Uterus (tissue), 4 donors: ENCODE results near the gene NT5DC3. TPM values are rescaled to one million over a fixed set of nuclear protein-coding genes. Genes with fewer than 3 reads are reported as not detected.

Experiments
- DNase-seq, 2 donors: peaks; one replicate each; pipeline ENCODE4 v3.0.0-alpha.2; 2019 to 2020
- H3K27ac ChIP-seq, 2 donors: fragments of 200-600 bp; sonication (generic); 1 replicate in 1 of 2; 2 replicates in 1 of 2; pipeline ENCODE4 v1.5.1; 2016 to 2018
- H3K27me3 ChIP-seq, 2 donors: fragments of 200-600 bp; sonication (generic); one replicate each; pipeline ENCODE4 v1.5.1; 2018 to 2019; ENCODE audit warnings: control low read depth in 1 of 2
- H3K36me3 ChIP-seq, 2 donors: fragments of 200-600 bp; sonication (generic); one replicate each; pipeline ENCODE4 v1.5.1; 2019; ENCODE audit warnings: control low read depth in 1 of 2
- H3K4me1 ChIP-seq, 2 donors: fragments of 200-600 bp; sonication (generic); one replicate each; pipeline ENCODE4 v1.5.1; 2018 to 2019; ENCODE audit warnings: control low read depth in 1 of 2
- H3K4me3 ChIP-seq, 2 donors: fragments of 200-600 bp; sonication (generic); 1 replicate in 1 of 2; 2 replicates in 1 of 2; pipeline ENCODE4 v1.5.1; 2018 to 2019; ENCODE audit warnings: mild to moderate bottlenecking in 1 of 2
- H3K9me3 ChIP-seq, 2 donors: fragments of 200-600 bp; sonication (generic); one replicate each; pipeline ENCODE4 v1.5.1; 2019; ENCODE audit warnings: control low read depth in 1 of 2
- POLR2A ChIP-seq, 2 donors: fragments of 450-650 bp; IDR thresholded peaks; one replicate each; pipeline ENCODE4 v1.6.1; 2016; ENCODE audit warnings: antibody characterized with exemption in 2 of 2, mild to moderate bottlenecking in 1 of 2, moderate library complexity in 1 of 2
- intact Hi-C: fragments of 100-400 bp; cut with DNase I; formaldehyde crosslinking; loops from one replicate; pipeline ENCODE4 v1.15.1; 2023; ENCODE audit warnings: low total_unique reads
- total RNA-seq, 4 donors: library from RNA; depleted of rRNA in 3 of 4; stranded (reverse); fragments of >200 nt in 3 of 4; gene quantifications; one replicate each; pipeline versions ENCODE4 v1.1.0 to v1.2.4, GENCODE V29; 2014 to 2023
- TF ChIP-seq, protein P1 (sequence below), 4 experiments: fragments of 200-600 bp in 2 of 4; fragments of 450-650 bp in 2 of 4; sonication (generic) in 2 of 4; IDR thresholded peaks; one replicate each; pipeline ENCODE4 v1.5.1; 2016 to 2019; ENCODE audit warnings: antibody characterized with exemption in 4 of 4, mild to moderate bottlenecking in 2 of 4, moderate library complexity in 1 of 4
- donor health status: DM: yes; HTN: yes; CAD: no.

The NT5DC3 gene
- total RNA-seq, 4 donors from 2014 or later: 5.6 to 60.9 (median 15.9) TPM

DNA sequence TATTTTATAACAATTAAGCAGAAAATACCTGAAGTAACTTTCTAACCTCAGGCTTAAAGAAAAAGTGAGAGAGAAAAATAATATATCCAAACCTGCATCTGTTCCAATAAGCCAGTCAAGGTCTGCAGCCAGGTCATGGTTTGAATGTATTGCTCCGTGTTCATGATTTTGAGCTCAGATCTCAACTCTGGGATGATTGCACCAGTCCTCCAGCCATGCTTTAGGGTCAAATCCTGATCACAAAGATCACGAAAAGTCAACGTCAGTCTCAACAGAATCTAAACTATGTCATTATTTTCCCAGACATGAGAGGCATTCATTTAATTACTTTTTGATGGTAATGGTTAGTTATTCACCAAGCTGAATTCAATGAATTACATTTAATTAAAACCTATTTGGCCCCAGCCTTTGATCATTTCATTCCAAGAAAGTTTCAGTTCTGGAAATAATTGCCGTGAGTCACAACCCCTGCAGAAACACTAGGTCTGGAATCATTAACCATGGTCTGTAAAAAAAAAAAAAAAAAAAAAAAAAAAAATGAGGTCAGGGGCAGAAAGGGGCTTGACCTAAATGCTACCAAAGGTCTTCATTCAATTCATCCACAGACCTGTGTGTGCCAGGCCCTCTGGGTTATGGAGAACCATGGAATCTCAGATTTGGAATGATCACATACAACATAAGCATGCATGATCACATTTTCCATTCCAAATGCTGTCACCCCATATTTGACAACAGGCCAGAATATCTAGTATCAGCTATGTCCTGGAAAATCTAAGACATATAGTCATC is 55.6 kb downstream of the NT5DC3 start:
- TF ChIP-seq, protein P1, sequence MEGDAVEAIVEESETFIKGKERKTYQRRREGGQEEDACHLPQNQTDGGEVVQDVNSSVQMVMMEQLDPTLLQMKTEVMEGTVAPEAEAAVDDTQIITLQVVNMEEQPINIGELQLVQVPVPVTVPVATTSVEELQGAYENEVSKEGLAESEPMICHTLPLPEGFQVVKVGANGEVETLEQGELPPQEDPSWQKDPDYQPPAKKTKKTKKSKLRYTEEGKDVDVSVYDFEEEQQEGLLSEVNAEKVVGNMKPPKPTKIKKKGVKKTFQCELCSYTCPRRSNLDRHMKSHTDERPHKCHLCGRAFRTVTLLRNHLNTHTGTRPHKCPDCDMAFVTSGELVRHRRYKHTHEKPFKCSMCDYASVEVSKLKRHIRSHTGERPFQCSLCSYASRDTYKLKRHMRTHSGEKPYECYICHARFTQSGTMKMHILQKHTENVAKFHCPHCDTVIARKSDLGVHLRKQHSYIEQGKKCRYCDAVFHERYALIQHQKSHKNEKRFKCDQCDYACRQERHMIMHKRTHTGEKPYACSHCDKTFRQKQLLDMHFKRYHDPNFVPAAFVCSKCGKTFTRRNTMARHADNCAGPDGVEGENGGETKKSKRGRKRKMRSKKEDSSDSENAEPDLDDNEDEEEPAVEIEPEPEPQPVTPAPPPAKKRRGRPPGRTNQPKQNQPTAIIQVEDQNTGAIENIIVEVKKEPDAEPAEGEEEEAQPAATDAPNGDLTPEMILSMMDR (IDR thresholded peaks at IDR 0.05): no peak
- TF ChIP-seq POLR2A (IDR thresholded peaks at IDR 0.05): no peak
- no peak overlapping the region for H3K4me3 ChIP-seq
- no peaks in the 10 kb centered on the region for H3K27me3 ChIP-seq
- intact Hi-C loops: no loop called here
- no peaks in the 10 kb centered on the region for H3K4me1 ChIP-seq
- no peak overlapping the region for H3K27ac ChIP-seq
- H3K36me3 ChIP-seq: no peaks in the 10 kb centered on the region
- no peak for DNase-seq
- H3K9me3 ChIP-seq: no peaks in the 10 kb centered on the region

DNA sequence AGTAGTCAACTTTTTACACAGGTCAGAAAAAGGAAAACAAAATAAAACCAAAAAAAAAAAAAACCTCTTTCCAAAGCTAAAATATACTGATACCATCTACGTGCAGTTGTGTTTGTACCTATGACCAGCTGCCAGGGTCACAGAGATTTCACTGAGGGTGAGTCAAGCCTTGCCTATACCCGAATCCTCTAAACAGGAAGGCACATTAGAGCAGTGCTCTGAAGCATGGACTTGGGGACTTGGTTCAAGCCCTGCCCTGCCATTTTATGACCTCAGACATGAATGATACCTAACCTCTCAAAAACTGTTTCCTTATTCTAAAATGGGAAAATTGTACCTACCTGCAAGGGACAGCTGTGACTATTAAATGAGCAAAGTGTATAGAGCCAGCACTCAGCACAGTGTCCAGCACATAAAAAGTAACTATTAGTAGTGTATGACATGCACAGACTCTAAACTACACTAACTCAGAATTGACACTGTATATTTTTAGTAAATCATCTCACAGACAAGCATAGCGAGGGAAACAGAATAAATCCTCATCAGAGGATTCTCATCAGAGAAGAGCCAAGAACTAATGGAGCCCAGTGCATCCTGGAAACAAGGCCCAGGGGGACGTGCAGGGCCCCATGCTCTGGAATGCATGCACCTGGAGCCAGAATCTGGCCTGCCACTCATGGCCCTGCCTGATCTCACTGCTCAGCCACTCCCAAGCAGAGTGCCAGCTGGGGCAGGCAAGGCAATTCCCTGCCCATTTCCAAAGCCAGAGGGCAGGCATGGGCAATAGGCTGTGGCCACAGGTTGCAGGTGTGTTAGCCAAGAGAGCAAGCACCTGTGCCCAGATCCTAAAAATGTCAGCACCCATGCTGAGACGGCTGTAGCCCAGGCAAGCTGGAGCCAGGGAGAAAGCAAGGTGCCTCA is 57.0 kb downstream of the NT5DC3 start:
- H3K27ac ChIP-seq: no peak overlapping the region

DNA sequence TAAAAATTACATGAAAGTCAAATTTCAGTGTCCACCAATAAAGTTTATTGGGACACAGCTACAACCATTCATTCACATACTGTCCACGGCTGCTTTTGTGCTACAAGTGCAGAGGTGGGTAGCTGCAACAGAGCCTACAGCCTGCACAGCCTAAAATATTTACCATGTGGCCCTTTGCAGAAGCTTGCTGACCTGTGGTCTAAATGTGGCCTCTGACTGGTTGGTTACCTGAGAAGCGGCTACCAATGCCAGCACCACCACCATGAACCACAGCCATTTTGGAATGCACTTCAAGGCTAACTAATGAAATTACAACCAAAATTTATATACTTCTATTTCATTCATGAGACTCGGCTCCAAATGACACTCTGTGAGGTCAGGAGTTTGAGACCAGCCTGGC is 58.6 kb downstream of the NT5DC3 start:
- Histone ChIP-seq H3K4me3 (no peak overlapping the region), H3K36me3 (no peaks in the 10 kb centered on the region), H3K27me3 (no peaks in the 10 kb centered on the region), H3K9me3 (no peaks in the 10 kb centered on the region), H3K27ac (no peak overlapping the region), H3K4me1 (no peaks in the 10 kb centered on the region)
- intact Hi-C loops: no loop called here
- TF ChIP-seq, protein P1 (IDR thresholded peaks at IDR 0.05): no peak
- TF ChIP-seq POLR2A (IDR thresholded peaks at IDR 0.05): no peak
- DNase-seq: no peak

More for the DNA sequence above, 57.0 kb downstream of the NT5DC3 start:
- Histone ChIP-seq H3K9me3 (no peaks in the 10 kb centered on the region), H3K36me3 (no peaks in the 10 kb centered on the region), H3K27me3 (no peaks in the 10 kb centered on the region), H3K4me3 (no peak overlapping the region), H3K4me1 (no peaks in the 10 kb centered on the region)
- intact Hi-C loops: no loop called here
- TF ChIP-seq, protein P1 (IDR thresholded peaks at IDR 0.05): no peak
- no peak for TF ChIP-seq POLR2A (IDR thresholded peaks at IDR 0.05)
- DNase-seq: no peak

DNA sequence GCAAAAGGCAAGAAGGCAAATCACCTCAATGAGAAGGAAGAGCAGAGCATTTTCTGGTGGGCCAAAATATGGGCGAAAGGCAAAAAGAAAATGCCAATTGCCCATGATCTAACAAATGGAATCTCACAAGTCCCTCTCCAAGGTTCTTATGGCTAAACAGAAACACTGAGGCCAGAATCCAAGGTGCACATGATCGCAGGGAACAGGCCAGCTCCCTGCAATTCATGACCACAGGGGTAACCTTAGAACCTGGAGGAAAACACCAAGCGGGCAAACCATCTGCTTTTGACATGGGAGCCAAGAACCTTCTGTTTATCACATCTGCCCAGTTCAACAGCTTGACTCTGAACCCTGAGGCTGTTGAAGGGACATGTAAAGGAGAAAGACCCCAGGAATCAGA is 60.0 kb downstream of the NT5DC3 start:
- no peak for DNase-seq
- Histone ChIP-seq H3K4me1 (no peaks in the 10 kb centered on the region), H3K27ac (no peak overlapping the region), H3K36me3 (no peaks in the 10 kb centered on the region), H3K9me3 (no peaks in the 10 kb centered on the region), H3K4me3 (no peak overlapping the region), H3K27me3 (no peaks in the 10 kb centered on the region)
- intact Hi-C loops: no loop called here
- no peak for TF ChIP-seq POLR2A (IDR thresholded peaks at IDR 0.05)
- TF ChIP-seq, protein P1 (IDR thresholded peaks at IDR 0.05): no peak

DNA sequence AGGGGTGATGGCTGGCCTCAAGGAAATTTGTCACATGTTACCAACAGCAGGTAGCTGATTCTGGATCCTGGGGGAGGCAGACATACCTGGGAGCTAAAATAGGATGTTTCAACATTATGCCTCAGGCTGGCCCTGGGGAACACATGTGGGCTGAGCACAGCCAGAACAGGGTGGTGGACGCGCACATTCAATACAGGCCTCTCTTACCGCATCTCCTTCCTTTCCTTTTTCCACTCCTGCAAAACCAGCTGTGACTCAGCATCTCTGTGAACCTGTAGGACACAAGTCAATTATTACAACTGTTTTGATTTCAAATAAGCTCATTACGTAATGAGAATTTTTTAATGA is 61.0 kb downstream of the NT5DC3 start:
- Histone ChIP-seq H3K36me3 (no peaks in the 10 kb centered on the region), H3K9me3 (no peaks in the 10 kb centered on the region), H3K27me3 (no peaks in the 10 kb centered on the region), H3K4me3 (no peak overlapping the region), H3K4me1 (no peaks in the 10 kb centered on the region), H3K27ac (no peak overlapping the region)
- no peak for DNase-seq
- intact Hi-C loops: no loop called here
- TF ChIP-seq POLR2A (IDR thresholded peaks at IDR 0.05): no peak
- TF ChIP-seq, protein P1 (IDR thresholded peaks at IDR 0.05): no peak
